EH (cell line): ENCODE data around the gene NFYC.

Experiments used
- DNase-seq: peaks from one replicate; pipeline ENCODE4 v3.0.0-alpha.2; 2015; ENCODE audit warnings: low read depth

The NFYC gene

DNA sequence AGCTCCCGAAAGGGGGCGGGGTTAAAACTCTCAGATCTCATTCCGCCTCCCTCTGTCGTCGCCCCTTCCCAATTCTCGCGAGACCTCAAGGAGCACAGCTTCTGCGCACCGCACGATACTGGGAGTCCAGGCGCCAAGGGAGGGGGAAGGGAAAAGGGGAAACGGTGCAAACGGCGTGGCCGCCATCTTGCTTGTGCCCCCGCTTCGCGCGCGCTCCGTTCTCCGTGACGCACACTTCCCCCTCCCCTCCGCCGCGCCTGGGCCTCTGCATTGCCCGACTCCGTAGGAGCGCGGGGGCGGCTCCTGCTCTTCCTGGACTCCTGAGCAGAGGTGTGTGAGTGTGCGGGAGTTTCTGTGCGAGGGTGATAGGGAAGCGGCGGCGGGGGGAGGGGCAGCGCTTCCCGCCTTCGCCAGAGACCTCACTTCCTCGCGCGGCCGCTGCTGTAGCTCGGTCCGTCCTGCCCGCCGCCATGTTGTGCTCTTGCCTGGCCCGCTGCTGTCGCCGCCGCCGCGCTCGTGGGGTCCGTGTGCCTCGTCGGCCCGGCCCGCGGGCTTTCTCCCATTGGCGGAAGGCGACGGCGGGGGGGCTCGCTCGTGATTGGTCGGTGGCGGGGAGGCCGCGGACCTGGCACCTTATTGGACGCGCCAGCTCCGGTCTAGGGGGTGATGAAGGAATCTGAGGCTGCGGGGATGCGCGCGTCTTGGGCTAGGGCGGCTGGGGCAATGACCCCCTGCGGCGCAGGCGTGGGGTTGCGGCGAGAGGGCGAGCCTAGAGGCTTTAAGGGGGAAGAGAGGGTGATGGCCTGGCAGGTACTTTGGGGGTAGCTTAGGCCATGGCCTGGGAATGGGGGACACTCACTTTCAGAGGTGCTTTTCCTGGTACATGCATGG lies at the start of gene NFYC:
Gene NFYC (plus strand): TSS at position 167 of the 891 bp plus-strand sequence. CDS start 47,140 bp downstream, outside the sequence.
- DNase-seq, result peak; percentile 99

GRCh38 chr1:40645118-40645680 lies 46.3 kb upstream of the NFYC start:
- no peak for DNase-seq

- peak; percentile 13 for DNase-seq
These were observed 45.2 kb upstream of the NFYC start for GRCh38 chr1:40646315-40646714.

DNA sequence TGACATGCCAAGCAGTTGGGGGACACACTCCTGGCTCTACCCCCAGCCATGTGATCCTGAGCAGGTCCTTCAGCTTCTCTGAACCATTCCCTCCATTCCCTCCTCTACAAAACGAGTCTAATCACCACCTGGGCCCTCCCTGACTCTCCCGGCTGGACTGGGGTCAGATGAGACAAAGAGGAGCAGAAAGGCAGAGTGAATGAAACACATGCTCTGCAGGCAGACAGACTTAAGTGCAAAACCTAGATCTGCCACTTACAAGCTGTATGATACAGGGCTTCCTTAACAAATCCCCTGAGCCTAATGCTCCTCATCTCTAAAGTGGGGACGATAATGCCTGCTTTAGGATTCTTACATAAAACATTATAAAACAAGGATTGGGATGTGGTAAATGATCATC lies 43.3 kb upstream of the NFYC start:
- no peak for DNase-seq

DNA sequence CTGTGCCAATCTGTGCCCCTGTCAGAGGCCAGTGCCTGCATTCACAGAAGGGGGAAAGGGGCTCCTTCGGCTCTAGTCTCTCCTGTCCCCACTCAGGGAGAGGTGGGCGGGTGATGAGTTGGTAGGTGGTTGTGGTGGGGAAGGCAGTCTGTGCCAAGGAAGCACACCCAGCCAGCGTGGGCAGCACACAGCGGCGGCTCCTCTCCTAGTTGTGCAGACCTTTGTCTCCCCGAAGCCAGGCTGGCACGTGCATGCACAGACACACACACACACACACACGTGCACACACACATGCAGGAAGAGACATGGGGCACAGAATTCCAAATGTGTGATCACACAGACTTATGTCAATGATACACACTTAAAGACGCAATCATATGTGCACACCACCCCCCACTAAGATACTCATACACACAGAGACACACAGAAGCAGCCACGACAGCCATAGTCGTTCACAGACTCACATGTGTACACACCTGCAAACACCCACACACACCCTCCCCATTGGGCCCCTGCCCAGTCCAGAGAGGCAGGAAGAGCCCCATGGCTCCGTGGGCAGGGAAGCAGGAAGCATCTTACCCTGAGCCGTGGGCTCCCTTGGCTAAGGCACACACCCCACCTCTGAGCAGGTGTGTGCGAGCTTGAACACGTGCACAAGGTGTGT lies 42.4 kb upstream of the NFYC start:
- DNase-seq, result no peak

DNA sequence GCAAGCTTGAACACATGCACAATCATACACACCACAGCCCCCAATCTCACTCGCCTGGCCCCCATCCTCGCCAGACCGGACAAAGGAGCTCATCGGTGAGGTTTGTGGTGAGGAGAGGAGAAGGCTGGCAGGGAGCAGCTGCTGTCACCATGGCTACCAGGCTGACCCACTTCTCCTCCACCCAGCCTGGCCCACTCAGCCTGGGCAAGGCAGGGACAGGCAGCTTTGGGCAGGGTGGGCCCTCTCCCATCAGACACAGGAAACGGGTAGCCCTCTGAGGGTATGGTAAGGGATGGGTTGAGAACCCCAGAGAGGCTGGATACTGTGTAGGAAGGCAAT lies 41.9 kb upstream of the NFYC start:
- DNase-seq, result no peak

GRCh38 chr1:40650075-40650474 lies 41.4 kb upstream of the NFYC start:
- DNase-seq, result no peak

GRCh38 chr1:40651138-40651857 lies 40.2 kb upstream of the NFYC start:
- DNase-seq, result no peak

GRCh38 chr1:40652468-40652867 lies 39.0 kb upstream of the NFYC start:
- DNase-seq, result no peak

- DNase-seq, result no peak
These were observed 38.5 kb upstream of the NFYC start for GRCh38 chr1:40652979-40653378.

GRCh38 chr1:40653851-40654537 lies 37.5 kb upstream of the NFYC start:
- no peak for DNase-seq

GRCh38 chr1:40657046-40657445 lies 34.5 kb upstream of the NFYC start:
- no peak for DNase-seq

DNA sequence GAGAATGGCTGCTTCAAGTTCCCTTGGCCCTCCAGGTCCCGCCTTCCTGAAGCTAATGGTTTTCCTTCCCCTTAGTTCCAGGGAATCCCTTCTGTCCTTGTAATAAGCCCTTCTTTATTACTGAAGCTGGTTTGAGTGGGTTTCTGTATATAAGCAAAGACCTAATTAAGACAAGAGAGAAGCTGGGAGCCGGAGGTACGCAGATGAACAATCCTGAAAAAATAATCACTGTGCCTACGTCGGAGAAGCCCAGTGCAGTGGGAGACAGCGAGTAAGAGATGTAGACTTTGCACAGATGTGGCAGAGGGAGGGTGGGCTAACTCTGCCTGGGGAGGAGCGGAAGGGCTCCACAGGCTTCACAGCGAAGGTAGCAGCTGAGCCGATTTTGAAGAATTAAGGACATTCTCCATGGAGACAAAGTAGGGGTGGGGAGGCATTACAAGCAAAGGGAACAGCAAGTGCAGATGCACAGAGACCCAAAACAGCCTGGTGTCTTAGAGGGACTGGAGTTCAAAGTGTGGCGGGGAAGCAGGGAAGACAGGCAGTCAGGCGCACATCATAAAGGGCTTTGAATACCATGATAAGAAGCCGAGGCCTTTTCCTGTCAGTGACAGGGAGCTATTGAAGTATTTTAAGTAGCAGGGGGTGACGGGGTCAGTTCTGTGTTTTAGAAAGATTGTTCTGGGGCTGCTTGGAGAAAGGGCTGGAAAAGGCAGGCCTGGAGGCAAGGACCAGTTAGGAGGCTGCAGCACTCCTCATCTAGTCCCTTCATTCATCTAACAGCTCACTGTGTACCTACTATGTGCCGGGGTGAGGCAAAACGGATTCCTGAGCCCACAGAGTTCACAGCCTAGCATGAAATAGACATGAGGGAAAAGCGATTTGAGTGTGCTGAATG lies 32.5 kb upstream of the NFYC start:
- DNase-seq, result no peak

GRCh38 chr1:40659649-40659947 lies 31.9 kb upstream of the NFYC start:
- DNase-seq, result no peak

DNA sequence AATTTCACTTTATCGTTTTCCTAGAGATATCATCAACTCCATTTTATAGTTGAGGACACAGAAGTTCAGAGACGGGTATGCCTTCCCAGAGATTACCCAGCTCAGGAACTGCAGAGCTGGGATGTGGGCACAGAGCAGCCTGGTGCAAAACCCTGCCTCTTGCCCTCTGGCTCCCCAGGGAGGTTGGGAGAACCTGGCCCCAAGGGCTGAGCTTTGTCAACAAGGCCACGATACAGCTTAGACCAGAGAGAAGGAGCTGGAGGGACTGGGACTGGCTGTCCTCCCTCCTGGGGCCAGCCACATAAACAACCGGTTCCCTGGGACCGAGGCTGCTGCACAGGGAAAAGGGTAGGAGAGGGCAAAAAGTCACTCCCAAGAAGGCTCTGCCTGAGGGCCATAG lies 29.8 kb upstream of the NFYC start:
- DNase-seq, result no peak

DNA sequence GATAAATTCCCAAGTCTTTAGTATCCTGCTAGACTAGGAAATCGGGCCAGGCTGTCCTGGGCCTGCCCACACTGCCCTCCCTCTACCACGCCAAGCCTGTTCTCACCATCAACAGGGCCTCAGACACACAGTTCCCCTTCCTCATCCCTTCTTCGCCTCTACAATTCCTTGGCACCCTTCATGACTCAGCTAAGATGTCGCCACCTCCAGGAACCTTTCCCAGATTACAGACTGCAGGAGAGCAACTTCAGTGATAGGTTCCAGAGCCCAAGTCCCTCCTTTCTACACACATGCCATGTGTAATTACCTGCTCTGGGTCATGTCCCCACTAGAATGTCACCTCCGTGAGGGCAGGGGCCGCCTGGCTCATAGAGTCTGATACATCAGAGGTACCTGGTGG lies 29.4 kb upstream of the NFYC start:
- no peak for DNase-seq

- DNase-seq, result peak; percentile 10
These were observed 28.6 kb upstream of the NFYC start for GRCh38 chr1:40662864-40663263.

GRCh38 chr1:40663324-40664166 lies 28.0 kb upstream of the NFYC start:
- DNase-seq, result no peak

DNA sequence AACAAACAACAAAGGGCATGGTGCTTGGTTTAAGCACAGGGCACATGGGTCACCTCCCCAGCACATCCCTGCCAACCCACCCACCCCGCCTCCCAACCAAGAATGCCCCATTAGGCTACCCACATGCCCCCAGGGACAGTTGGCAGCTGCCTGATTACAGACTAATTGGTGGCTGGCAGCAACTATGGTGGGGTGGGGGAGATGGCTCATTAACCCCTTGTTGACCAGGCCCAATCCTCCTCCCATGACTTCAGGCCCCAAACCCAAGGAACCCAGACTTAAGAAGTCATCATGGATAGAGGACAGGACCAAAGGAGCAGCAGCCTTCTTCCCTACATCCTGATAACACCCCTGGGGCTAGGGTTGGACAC lies 27.4 kb upstream of the NFYC start:
- DNase-seq, result no peak

- no peak for DNase-seq
These were observed 26.7 kb upstream of the NFYC start for GRCh38 chr1:40664791-40665190.
